GM12878 (cell line): Measurements from ENCODE around the gene BCL2. TPM values are rescaled to one million over a fixed set of nuclear protein-coding genes. Genes with fewer than 3 reads are reported as not detected.

ENCODE experiments used
- ATAC-seq: fragments of 200-7000 bp; cut with Tn5 transposase; 3 replicates; pipeline ENCODE4 v1.9.1; 2020; ENCODE audit warnings: mild to moderate bottlenecking, moderate library complexity
- BruUV-seq: library from RNA; stranded (reverse); fragments of 400-500 nt; replicated peaks from 2 replicates; lab custom pipeline; 2021; lab: Mats Ljungman, UMichigan
- CTCF ChIA-PET: fragments of 300-600 bp; sonication (Branson Sonifier 250); formaldehyde crosslinking; extraction: SDS; loops from one replicate; lab custom pipeline; 2021; ENCODE audit warnings: inconsistent platforms; lab: Yijun Ruan, JAX
- POLR2A ChIA-PET: fragments of 350-600 bp; formaldehyde crosslinking; extraction: SDS; loops from one replicate; lab custom pipeline; 2021; ENCODE audit warnings: inconsistent platforms; lab: Charles Lee
- RAD21 ChIA-PET: fragments of 300-600 bp; sonication (Branson Sonifier 250); formaldehyde crosslinking; loops from one replicate; lab custom pipeline; 2023; ENCODE audit warnings: antibody characterized with exemption; ENCODE audit not compliant: unreplicated experiment; lab: Charles Lee
- SMC1A ChIA-PET: fragments of 300-600 bp; sonication (Branson Sonifier 250); formaldehyde crosslinking; loops from one replicate; lab custom pipeline; 2023; ENCODE audit not compliant: unreplicated experiment, uncharacterized antibody; lab: Charles Lee
- DNase-seq: peaks from one replicate; pipeline ENCODE4 v3.0.0-alpha.2; 2011; ENCODE audit warnings: low read depth, low spot score
- FAIRE-seq: peaks from 3 replicates; lab custom pipeline; 2011; peaks lifted over from hg19 to GRCh38; lab: Jason Lieb, UNC
- H2AFZ ChIP-seq: 2 replicates; pipeline ENCODE4 v1.6.0; 2011; ENCODE audit warnings: low read depth, low read length, control low read depth; ENCODE audit not compliant: control insufficient read depth
- H3K27ac ChIP-seq: 2 replicates; pipeline ENCODE4 v1.5.1; 2011; ENCODE audit warnings: control low read depth; ENCODE audit not compliant: control insufficient read depth, insufficient read depth
- H3K27me3 ChIP-seq, 2 experiments: replicated peaks in 1 of 2; 2 replicates each; pipeline versions ENCODE4 v1.6.0 to v1.6.1; 2011; ENCODE audit warnings: low read length in 1 of 2; ENCODE audit not compliant: control insufficient read depth in 2 of 2, insufficient read depth in 2 of 2
- H3K36me3 ChIP-seq, 2 experiments: 2 replicates each; pipeline ENCODE4 v1.5.1; 2011; ENCODE audit warnings: low read length in 1 of 2; ENCODE audit not compliant: control insufficient read depth in 2 of 2, insufficient read depth in 2 of 2
- H3K4me1 ChIP-seq: 2 replicates; pipeline ENCODE4 v1.6.1; 2011; ENCODE audit warnings: mild to moderate bottlenecking, low read length, moderate library complexity, mixed read lengths; ENCODE audit not compliant: control insufficient read depth, insufficient read depth
- H3K4me2 ChIP-seq: 2 replicates; pipeline ENCODE4 v1.6.0; 2011; ENCODE audit warnings: control low read depth; ENCODE audit not compliant: control insufficient read depth, insufficient read depth
- H3K4me3 ChIP-seq: fragments of 200-600 bp; sonication (generic); 2 replicates; pipeline ENCODE4 v1.5.1; 2016
- H3K79me2 ChIP-seq: 2 replicates; pipeline ENCODE4 v1.6.0; 2011; ENCODE audit warnings: low read length; ENCODE audit not compliant: control insufficient read depth, insufficient read depth
- H3K9ac ChIP-seq: 2 replicates; pipeline ENCODE4 v1.8.0; 2011; ENCODE audit warnings: low read length, control low read depth, mixed read lengths; ENCODE audit not compliant: control insufficient read depth, insufficient read depth
- H3K9me3 ChIP-seq: replicated peaks from 3 replicates; pipeline ENCODE4 v1.5.1; 2011; ENCODE audit warnings: mild to moderate bottlenecking, low read length; ENCODE audit not compliant: control insufficient read depth, insufficient read depth
- H4K20me1 ChIP-seq: 2 replicates; pipeline ENCODE4 v1.6.0; 2011; ENCODE audit not compliant: control insufficient read depth, insufficient read depth
- GABPA ChIP-seq: IDR thresholded peaks from 2 replicates; pipeline ENCODE4 v1.6.1; 2014; ENCODE audit warnings: antibody characterized with exemption, low read depth, mild to moderate bottlenecking, inconsistent platforms
- HDAC2 ChIP-seq: fragments of 200-600 bp; sonication (generic); IDR thresholded peaks from 2 replicates; pipeline ENCODE4 v1.6.1; 2017
- KAT2A ChIP-seq: conservative IDR thresholded peaks from 2 replicates; pipeline ENCODE4 v1.6.1; 2011; ENCODE audit warnings: low read depth, low read length; ENCODE audit not compliant: control insufficient read depth
- KDM1A ChIP-seq: fragments of 200-600 bp; sonication (generic); IDR thresholded peaks from 2 replicates; pipeline ENCODE4 v1.6.1; 2016; ENCODE audit warnings: borderline replicate concordance
- NFYA ChIP-seq: IDR thresholded peaks from 2 replicates; pipeline ENCODE4 v1.6.1; 2011; ENCODE audit warnings: low read depth, mild to moderate bottlenecking, low read length, improper control_type of control experiment, borderline replicate concordance
- PML ChIP-seq: IDR thresholded peaks from 2 replicates; pipeline ENCODE4 v1.6.1; 2012; ENCODE audit warnings: low read length, inconsistent platforms
- POLR2A ChIP-seq: IDR thresholded peaks from 2 replicates; pipeline ENCODE4 v1.6.1; 2011; ENCODE audit warnings: low read depth, mild to moderate bottlenecking, low read length
- RB1 ChIP-seq: fragments of 450-650 bp; formaldehyde crosslinking; IDR thresholded peaks from 2 replicates; pipeline ENCODE4 v1.6.1; 2017; ENCODE audit warnings: mild to moderate bottlenecking, borderline replicate concordance
- SMAD1 ChIP-seq: fragments of 450-650 bp; IDR thresholded peaks from 2 replicates; pipeline ENCODE4 v1.6.1; 2018; ENCODE audit warnings: mild to moderate bottlenecking, low read depth; ENCODE audit not compliant: partially characterized antibody
- STAT3 ChIP-seq: IDR thresholded peaks from 2 replicates; pipeline ENCODE4 v1.6.1; 2011; ENCODE audit warnings: low read depth, low read length, improper control_type of control experiment
- ZNF24 ChIP-seq: fragments of 450-650 bp; IDR thresholded peaks from 2 replicates; pipeline ENCODE4 v1.6.1; 2017; ENCODE audit warnings: antibody characterized with exemption, mild to moderate bottlenecking
- ZNF274 ChIP-seq: IDR thresholded peaks from one replicate; pipeline ENCODE4 v1.8.0; 2011; ENCODE audit not compliant: insufficient read length, insufficient read depth
- WGBS: methylation state at CpG from one replicate; pipeline ENCODE4 v1.1.6; 2016; ENCODE audit warnings: low lambda C conversion rate; ENCODE audit not compliant: insufficient replicate concordance, insufficient coverage; ENCODE audit errors: missing lambda C conversion rate; 5-methylcytosine and 5-hydroxymethylcytosine counted together
- in situ Hi-C: fragments of 300-500 bp; cut with MboI; formaldehyde crosslinking; loops from 9 replicates; pipeline ENCODE4 v1.14.3; 2018; ENCODE audit warnings: mixed read lengths
- intact Hi-C: fragments of 100-400 bp; cut with micrococcal nuclease; formaldehyde crosslinking; loops from one replicate; pipeline ENCODE4 v1.14.2; 2022; ENCODE audit not compliant: unreplicated experiment
- polyA plus RNA-seq, 11 experiments: library from polyadenylated mRNA; depleted of rRNA in 4 of 11; unstranded in 6 of 11; stranded (reverse) in 5 of 11; fragments of >200 nt; fragmentation: Nextera tagmentation in 4 of 11; fragmentation: Illumina TruSeq in 1 of 11; extraction: Ambion mirVana in 4 of 11; extraction: Trizol in 1 of 11; gene quantifications; 1 replicate in 1 of 11; 2 replicates in 10 of 11; pipeline versions ENCODE4 v1.2.1 to v1.2.3, GENCODE V29; 2011 to 2016; ENCODE audit warnings: inconsistent platforms in 2 of 11, missing spikeins in 2 of 11, low read depth in 1 of 11
- total RNA-seq, 4 experiments: library from RNA; depleted of rRNA in 3 of 4; stranded (reverse); fragments of >200 nt in 3 of 4; fragmentation: Illumina TruSeq in 1 of 4; extraction: Trizol in 1 of 4; gene quantifications; 2 replicates each; pipeline versions ENCODE4 v1.2.1 to v1.2.3, GENCODE V29; 2013 to 2021
- TF ChIP-seq, protein P1 (sequence below): fragments of 450-650 bp; IDR thresholded peaks from 2 replicates; pipeline ENCODE4 v1.6.1; 2016; ENCODE audit warnings: mild to moderate bottlenecking
- TF ChIP-seq, protein P2 (sequence below): fragments of 450-650 bp; IDR thresholded peaks from 2 replicates; pipeline ENCODE4 v1.6.1; 2017; ENCODE audit warnings: borderline replicate concordance
- TF ChIP-seq, protein P3 (sequence below): IDR thresholded peaks from 2 replicates; pipeline ENCODE4 v1.6.1; 2012; ENCODE audit warnings: low read depth, low read length, improper control_type of control experiment
- TF ChIP-seq, protein P4 (sequence below): fragments of 450-650 bp; conservative IDR thresholded peaks from 2 replicates; pipeline ENCODE4 v1.6.1; 2017; ENCODE audit warnings: mild to moderate bottlenecking, moderate library complexity

Gene BCL2
- total and polyA plus RNA-seq, 10 of the 15 experiments (the other 5 are each of a cell fraction or from before 2014, with no cell fraction given), result 4.1 to 47.8 (median 19.3) TPM

DNA sequence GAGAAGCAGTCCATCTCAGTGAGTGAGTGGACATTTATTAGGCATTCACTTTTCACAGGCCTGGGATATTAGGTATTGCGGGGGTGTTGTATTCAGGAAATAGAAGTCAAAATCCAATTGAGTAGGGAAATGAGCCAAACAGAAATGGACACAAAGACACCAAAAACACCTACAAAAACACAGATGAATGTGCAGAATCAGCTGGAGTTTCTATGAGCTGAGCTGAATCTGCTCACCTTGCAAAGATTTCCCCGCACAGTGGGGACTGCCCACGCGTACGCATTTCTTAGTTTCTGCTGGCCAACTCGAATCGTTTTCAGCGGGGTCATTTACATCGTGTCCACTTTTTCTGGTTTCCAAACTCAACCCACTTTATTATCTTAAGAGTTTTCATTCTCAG lies 160.0 kb downstream of the BCL2 start (continued):
- TF ChIP-seq, protein P1, sequence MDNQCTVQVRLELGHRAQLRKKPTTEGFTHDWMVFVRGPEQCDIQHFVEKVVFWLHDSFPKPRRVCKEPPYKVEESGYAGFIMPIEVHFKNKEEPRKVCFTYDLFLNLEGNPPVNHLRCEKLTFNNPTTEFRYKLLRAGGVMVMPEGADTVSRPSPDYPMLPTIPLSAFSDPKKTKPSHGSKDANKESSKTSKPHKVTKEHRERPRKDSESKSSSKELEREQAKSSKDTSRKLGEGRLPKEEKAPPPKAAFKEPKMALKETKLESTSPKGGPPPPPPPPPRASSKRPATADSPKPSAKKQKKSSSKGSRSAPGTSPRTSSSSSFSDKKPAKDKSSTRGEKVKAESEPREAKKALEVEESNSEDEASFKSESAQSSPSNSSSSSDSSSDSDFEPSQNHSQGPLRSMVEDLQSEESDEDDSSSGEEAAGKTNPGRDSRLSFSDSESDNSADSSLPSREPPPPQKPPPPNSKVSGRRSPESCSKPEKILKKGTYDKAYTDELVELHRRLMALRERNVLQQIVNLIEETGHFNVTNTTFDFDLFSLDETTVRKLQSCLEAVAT, result 0 out of 2 replicates have a peak, but pooled peaks have one; percentile 39
- no peak; the same call in 1 of the 2 replicates for TF ChIP-seq STAT3
- no peak for TF ChIP-seq HDAC2
- TF ChIP-seq, protein P2, sequence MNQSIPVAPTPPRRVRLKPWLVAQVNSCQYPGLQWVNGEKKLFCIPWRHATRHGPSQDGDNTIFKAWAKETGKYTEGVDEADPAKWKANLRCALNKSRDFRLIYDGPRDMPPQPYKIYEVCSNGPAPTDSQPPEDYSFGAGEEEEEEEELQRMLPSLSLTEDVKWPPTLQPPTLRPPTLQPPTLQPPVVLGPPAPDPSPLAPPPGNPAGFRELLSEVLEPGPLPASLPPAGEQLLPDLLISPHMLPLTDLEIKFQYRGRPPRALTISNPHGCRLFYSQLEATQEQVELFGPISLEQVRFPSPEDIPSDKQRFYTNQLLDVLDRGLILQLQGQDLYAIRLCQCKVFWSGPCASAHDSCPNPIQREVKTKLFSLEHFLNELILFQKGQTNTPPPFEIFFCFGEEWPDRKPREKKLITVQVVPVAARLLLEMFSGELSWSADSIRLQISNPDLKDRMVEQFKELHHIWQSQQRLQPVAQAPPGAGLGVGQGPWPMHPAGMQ, result no peak
- TF ChIP-seq, protein P3, sequence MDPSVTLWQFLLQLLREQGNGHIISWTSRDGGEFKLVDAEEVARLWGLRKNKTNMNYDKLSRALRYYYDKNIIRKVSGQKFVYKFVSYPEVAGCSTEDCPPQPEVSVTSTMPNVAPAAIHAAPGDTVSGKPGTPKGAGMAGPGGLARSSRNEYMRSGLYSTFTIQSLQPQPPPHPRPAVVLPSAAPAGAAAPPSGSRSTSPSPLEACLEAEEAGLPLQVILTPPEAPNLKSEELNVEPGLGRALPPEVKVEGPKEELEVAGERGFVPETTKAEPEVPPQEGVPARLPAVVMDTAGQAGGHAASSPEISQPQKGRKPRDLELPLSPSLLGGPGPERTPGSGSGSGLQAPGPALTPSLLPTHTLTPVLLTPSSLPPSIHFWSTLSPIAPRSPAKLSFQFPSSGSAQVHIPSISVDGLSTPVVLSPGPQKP, result no peak

DNA sequence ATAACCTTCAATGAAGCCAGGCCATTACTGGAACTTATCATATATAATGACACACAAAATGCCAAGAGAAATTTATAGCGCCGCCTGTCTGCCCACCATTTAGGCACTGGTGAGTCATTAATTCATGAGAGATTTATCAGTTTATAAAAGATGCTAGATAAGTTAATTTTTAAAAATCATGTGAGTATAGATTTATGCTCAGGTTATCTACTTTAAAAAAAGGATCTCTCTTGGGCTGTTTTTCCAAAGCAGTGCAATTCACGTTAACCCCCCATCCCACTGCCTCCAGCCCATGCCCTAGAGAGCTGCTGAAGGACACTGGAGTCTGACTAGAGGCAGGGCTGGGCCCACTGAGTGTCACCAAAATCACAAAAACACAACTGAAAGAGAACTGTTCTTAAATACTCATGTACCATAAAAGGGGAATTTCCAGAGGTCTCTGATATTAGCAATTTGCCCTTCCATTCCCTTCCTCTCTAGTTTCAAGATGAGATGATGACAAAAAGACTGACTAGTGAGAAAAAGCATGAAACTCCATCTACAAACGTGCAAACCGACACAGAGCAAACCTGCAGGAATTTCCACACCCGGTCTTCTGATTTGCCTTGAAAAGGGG lies 160.8 kb downstream of the BCL2 start:
- Histone ChIP-seq H3K9me3 (no peaks in the 10 kb centered on the region), H3K4me3 (peak overlapping the region; percentile 76), H3K79me2 (peaks cover 81% of the 10 kb centered on the region), H3K4me2 (peak overlapping the region; percentile 99), H3K9ac (peak overlapping the region; percentile 97), H3K27me3 (no peaks in the 10 kb centered on the region), H3K36me3 (peaks cover 0 to 1% of the 10 kb centered on the region in 2 experiments; a peak in 1 of 4 replicates), H2AFZ (no peak overlapping the region), H4K20me1 (no peaks in the 10 kb centered on the region), H3K4me1 (peaks cover 79% of the 10 kb centered on the region), H3K27ac (peak overlapping the region; percentile 100)
- ATAC-seq, result peak; percentile 32
- intact Hi-C loops, result loop anchor here (1.0 to 5.0 kb wide), 2 partner anchors 34 to 160 kb away; no protein-coding TSS in a partner anchor
- WGBS, result under 1% methylated on average over 6 of the region's 6 CpGs
- peak; percentile 44 for FAIRE-seq
- in situ Hi-C loops, result no loop called here
- RAD21 ChIA-PET, result interaction anchor here (0.5 to 14.5 kb wide), 15 partner anchors 14 to 271 kb away, joined by 3 to 463 read pairs (median 4); partner anchors contain the start of gene BCL2
- POLR2A ChIA-PET, result interaction anchor here (0.7 to 11.7 kb wide), 9 partner anchors 14 to 165 kb away, joined by 3 to 278 read pairs (median 4); partner anchors contain the start of gene BCL2
- SMC1A ChIA-PET, result interaction anchor here (0.9 to 13.4 kb wide), 18 partner anchors 15 to 166 kb away, joined by 3 to 453 read pairs (median 5); partner anchors contain the start of gene BCL2
- peak; percentile 92 for DNase-seq
- CTCF ChIA-PET, result interaction anchor here (0.7 to 18.1 kb wide), 11 partner anchors 21 to 164 kb away, joined by 3 to 416 read pairs (median 3); no protein-coding TSS in a partner anchor
- no TSS peak for BruUV-seq
- TF ChIP-seq ZNF24, result no peak
- TF ChIP-seq, protein P4, sequence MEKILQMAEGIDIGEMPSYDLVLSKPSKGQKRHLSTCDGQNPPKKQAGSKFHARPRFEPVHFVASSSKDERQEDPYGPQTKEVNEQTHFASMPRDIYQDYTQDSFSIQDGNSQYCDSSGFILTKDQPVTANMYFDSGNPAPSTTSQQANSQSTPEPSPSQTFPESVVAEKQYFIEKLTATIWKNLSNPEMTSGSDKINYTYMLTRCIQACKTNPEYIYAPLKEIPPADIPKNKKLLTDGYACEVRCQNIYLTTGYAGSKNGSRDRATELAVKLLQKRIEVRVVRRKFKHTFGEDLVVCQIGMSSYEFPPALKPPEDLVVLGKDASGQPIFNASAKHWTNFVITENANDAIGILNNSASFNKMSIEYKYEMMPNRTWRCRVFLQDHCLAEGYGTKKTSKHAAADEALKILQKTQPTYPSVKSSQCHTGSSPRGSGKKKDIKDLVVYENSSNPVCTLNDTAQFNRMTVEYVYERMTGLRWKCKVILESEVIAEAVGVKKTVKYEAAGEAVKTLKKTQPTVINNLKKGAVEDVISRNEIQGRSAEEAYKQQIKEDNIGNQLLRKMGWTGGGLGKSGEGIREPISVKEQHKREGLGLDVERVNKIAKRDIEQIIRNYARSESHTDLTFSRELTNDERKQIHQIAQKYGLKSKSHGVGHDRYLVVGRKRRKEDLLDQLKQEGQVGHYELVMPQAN, result no peak
- TF ChIP-seq KAT2A, result no peak
- TF ChIP-seq PML, result no peak
- TF ChIP-seq KDM1A, result no peak
- TF ChIP-seq NFYA, result no peak
- TF ChIP-seq GABPA, result no peak
- no peak for TF ChIP-seq RB1
- TF ChIP-seq ZNF274, result no peak
- TF ChIP-seq POLR2A, result peak; percentile 71
- TF ChIP-seq SMAD1, result peak; percentile 92
